Common myeloid progenitor, CD34-positive (primary cell): ENCODE measurements around the gene TSFM.

Source experiments
- CTCF ChIA-PET: fragments of 350-600 bp; sonication (Branson Sonifier 250); formaldehyde crosslinking; loops from one replicate; lab custom pipeline; 2021; ENCODE audit warnings: antibody characterized with exemption; lab: Charles Lee
- POLR2A ChIA-PET: fragments of 350-600 bp; sonication (Branson Sonifier 250); formaldehyde crosslinking; loops from one replicate; lab custom pipeline; 2021; ENCODE audit warnings: antibody characterized with exemption; lab: Charles Lee
- DNase-seq, 3 donors: peaks; one replicate each; pipeline versions ENCODE4 v3.0.0 to v3.0.0-alpha.2; 2013
- H3K27ac ChIP-seq, 2 experiments: 1 replicate in 1 of 2; 2 replicates in 1 of 2; pipeline ENCODE4 v1.7.0; 2013; ENCODE audit warnings: inconsistent platforms in 2 of 2, low read length in 2 of 2, mild to moderate bottlenecking in 2 of 2, low read depth in 1 of 2, moderate library complexity in 1 of 2; ENCODE audit not compliant: severe bottlenecking in 2 of 2, insufficient read depth in 1 of 2, poor library complexity in 1 of 2
- H3K27me3 ChIP-seq, 5 experiments: replicated peaks in 2 of 5; 1 replicate in 3 of 5; 2 replicates in 2 of 5; pipeline versions ENCODE4 v1.6.1 to v1.7.0; 2013; ENCODE audit warnings: low read length in 4 of 5, mild to moderate bottlenecking in 2 of 5, moderate library complexity in 2 of 5, inconsistent platforms in 1 of 5; ENCODE audit not compliant: insufficient read depth in 5 of 5, control insufficient read depth in 4 of 5
- H3K36me3 ChIP-seq, 4 experiments: 1 replicate in 2 of 4; 2 replicates in 2 of 4; pipeline versions ENCODE4 v1.6.1 to v1.7.0; 2013; ENCODE audit warnings: low read length in 3 of 4, control low read depth in 1 of 4, mild to moderate bottlenecking in 1 of 4; ENCODE audit not compliant: control insufficient read depth in 4 of 4, insufficient read depth in 4 of 4
- H3K4me1 ChIP-seq, 4 experiments: 1 replicate in 3 of 4; 2 replicates in 1 of 4; pipeline versions ENCODE4 v1.6.1 to v1.7.1; 2013; ENCODE audit warnings: low read length in 3 of 4, mild to moderate bottlenecking in 3 of 4, control low read depth in 1 of 4, inconsistent platforms in 1 of 4, moderate library complexity in 1 of 4; ENCODE audit not compliant: control insufficient read depth in 4 of 4, insufficient read depth in 4 of 4; ENCODE audit errors: control extremely low read depth in 1 of 4
- H3K4me3 ChIP-seq, 7 experiments: 1 replicate in 4 of 7; 2 replicates in 3 of 7; pipeline versions ENCODE4 v1.5.1 to v1.7.0; 2013; ENCODE audit warnings: mild to moderate bottlenecking in 7 of 7, low read length in 6 of 7, moderate library complexity in 6 of 7, inconsistent platforms in 2 of 7, low read depth in 2 of 7, control low read depth in 1 of 7; ENCODE audit not compliant: insufficient read depth in 4 of 7, control insufficient read depth in 1 of 7; ENCODE audit errors: extremely low read depth in 1 of 7
- H3K9me3 ChIP-seq, 5 experiments: 1 replicate in 4 of 5; 2 replicates in 1 of 5; pipeline versions ENCODE4 v1.6.1 to v1.7.1; 2013; ENCODE audit warnings: low read length in 4 of 5, mild to moderate bottlenecking in 2 of 5, inconsistent platforms in 1 of 5, low read depth in 1 of 5, moderate library complexity in 1 of 5; ENCODE audit not compliant: control insufficient read depth in 4 of 5, insufficient read depth in 2 of 5; ENCODE audit errors: control extremely low read depth in 1 of 5
- WGBS: methylation state at CpG from one replicate; pipeline ENCODE4 v1.1.5; 2013; ENCODE audit not compliant: insufficient coverage; 5-methylcytosine and 5-hydroxymethylcytosine counted together

Gene TSFM

DNA sequence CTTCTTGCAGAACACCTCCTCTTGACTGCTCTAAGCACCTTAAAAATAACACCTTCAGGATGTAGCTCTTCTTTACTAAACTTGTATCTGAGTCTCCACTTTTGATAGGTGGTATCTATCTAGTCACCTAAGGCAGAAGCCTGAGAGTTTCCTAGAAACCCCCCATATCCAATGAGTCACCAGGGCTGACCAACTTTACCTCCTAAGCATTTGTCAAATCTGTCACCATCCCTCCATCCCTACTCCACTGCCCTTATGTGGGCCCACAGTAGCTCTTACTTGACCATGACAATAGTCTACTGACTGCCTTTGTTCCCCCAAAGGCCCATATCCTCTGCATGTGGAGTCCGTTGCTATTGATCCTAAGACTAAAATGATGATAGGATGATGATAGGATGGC, 20.0 kb downstream of the TSFM start:
- H3K27me3 ChIP-seq, result no peaks in the 10 kb centered on the region
- no peak for DNase-seq
- ChIA-PET POLR2A (no interaction called here), CTCF (interaction anchor here (0.5 to 7.1 kb wide), 23 partner anchors 9 to 218 kb away, joined by 3 to 42 read pairs (median 5); partner anchors contain the start of genes AVIL and TSFM)
- no peak overlapping the region for H3K27ac ChIP-seq
- H3K4me3 ChIP-seq, result no peak overlapping the region
- H3K9me3 ChIP-seq, result no peaks in the 10 kb centered on the region
- peaks cover 6 to 43% (median 34%) of the 10 kb centered on the region in 4 experiments for H3K36me3 ChIP-seq
- WGBS, result no CpG with 5 or more reads among the region's 1 CpG
- peaks cover 0 to 6% (median 0%) of the 10 kb centered on the region in 4 experiments for H3K4me1 ChIP-seq

- no peaks in the 10 kb centered on the region for H3K9me3 ChIP-seq
- ChIA-PET POLR2A (no interaction called here), CTCF (interaction anchor here (0.9 to 7.1 kb wide), 18 partner anchors 8 to 113 kb away, joined by 3 to 42 read pairs (median 8); partner anchors contain the start of genes AVIL and TSFM)
- H3K4me3 ChIP-seq, result no peak overlapping the region
- H3K27me3 ChIP-seq, result no peaks in the 10 kb centered on the region
- WGBS, result 76% methylated on average over 9 of the region's 9 CpGs
- H3K36me3 ChIP-seq, result peaks cover 6 to 51% (median 36%) of the 10 kb centered on the region in 4 experiments
- H3K4me1 ChIP-seq, result no peaks in the 10 kb centered on the region
- H3K27ac ChIP-seq, result no peak overlapping the region
- peak; percentile 14 to 36 (median 21) for DNase-seq
Measured at GRCh38 chr12:57803319-57803893, 20.8 kb downstream of the TSFM start.

DNA sequence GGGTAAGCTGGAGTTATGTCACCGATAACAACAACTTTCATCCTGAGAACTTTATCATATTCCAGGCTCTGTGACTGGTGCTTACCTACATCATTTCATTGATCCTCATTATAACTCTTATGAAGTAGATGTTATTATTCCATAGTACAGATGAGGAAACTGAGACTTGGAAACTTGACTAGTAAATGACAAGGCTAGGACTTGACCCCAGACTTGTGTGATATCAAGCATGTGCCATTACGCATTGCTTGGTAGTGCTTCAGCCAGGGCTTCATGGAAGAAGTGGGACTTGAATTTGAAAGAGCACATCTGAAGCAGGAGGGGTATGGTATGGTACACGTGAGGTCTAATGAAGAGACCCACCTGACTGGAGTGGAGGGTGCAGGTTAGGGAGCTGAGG, 24.1 kb downstream of the TSFM start:
- ChIA-PET CTCF (interaction anchor here (0.9 to 2.2 kb wide), 10 partner anchors 9 to 50 kb away, joined by 3 to 15 read pairs (median 4); partner anchors contain the start of genes AVIL and TSFM), POLR2A (no interaction called here)
- H3K27me3 ChIP-seq, result no peaks in the 10 kb centered on the region
- DNase-seq, result no peak
- H3K27ac ChIP-seq, result no peak overlapping the region
- no peaks in the 10 kb centered on the region for H3K4me1 ChIP-seq
- 94% methylated on average over 2 of the region's 3 CpGs for WGBS
- H3K36me3 ChIP-seq, result peaks cover 2 to 33% (median 31%) of the 10 kb centered on the region in 4 experiments
- H3K4me3 ChIP-seq, result no peak overlapping the region
- H3K9me3 ChIP-seq, result no peaks in the 10 kb centered on the region

DNA sequence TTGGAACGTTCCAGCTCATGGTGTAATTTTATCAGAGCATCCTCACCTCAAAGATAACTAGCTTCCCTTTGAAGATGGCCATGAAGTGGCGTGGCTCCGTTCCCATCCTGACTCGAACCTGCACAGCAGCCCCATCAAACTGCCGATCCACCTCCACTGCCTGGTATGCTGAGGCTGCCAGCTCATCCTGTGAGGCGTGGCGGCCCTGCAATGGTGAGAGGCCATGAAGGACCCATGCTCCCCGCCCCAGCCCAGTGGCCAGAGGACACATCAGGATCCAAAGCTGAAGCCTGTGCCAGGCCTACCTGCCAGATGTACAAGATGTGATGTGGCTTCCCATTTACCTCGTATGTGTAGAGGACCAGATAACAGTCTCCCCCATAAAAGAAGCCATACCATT, 24.7 kb downstream of the TSFM start:
- 94% methylated on average over 9 of the region's 9 CpGs for WGBS
- Histone ChIP-seq H3K4me3 (no peak overlapping the region), H3K27me3 (no peaks in the 10 kb centered on the region), H3K27ac (no peak overlapping the region), H3K36me3 (peaks cover 2 to 27% (median 26%) of the 10 kb centered on the region in 4 experiments), H3K9me3 (no peaks in the 10 kb centered on the region), H3K4me1 (no peaks in the 10 kb centered on the region)
- ChIA-PET POLR2A (no interaction called here), CTCF (interaction anchor here (1.0 to 2.2 kb wide), 7 partner anchors 9 to 51 kb away, joined by 3 to 15 read pairs (median 4); partner anchors contain the start of genes AVIL and TSFM)
- DNase-seq, result no peak

DNA sequence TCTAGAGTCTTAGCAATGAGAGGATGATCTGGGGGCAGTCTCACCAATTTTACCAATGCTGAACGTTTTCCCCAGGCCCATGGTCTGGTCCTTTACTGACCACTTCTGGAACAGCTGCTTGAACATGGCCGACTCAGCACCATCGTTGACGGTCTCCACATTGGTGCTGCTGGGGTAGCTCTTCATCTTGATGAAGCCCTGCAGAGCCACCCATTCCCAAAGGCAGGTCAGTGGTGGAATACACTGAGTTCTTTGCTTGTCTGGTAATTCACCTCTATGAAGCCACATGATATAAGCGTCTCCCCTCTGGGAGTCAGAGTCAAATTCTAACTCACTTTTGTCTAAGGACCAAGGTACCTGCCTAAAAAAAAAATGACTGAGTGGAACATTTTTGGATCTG, 25.8 kb downstream of the TSFM start:
- Histone ChIP-seq H3K27me3 (no peaks in the 10 kb centered on the region), H3K4me3 (no peak overlapping the region), H3K9me3 (no peaks in the 10 kb centered on the region), H3K4me1 (no peaks in the 10 kb centered on the region), H3K27ac (no peak overlapping the region), H3K36me3 (peaks cover 0 to 22% (median 18%) of the 10 kb centered on the region in 4 experiments)
- ChIA-PET CTCF (interaction anchor here (0.6 to 2.0 kb wide), 2 partner anchors 21 to 97 kb away, joined by 3 to 9 read pairs; no protein-coding TSS in a partner anchor), POLR2A (no interaction called here)
- no peak for DNase-seq
- 100% methylated on average over 5 of the region's 5 CpGs for WGBS

DNA sequence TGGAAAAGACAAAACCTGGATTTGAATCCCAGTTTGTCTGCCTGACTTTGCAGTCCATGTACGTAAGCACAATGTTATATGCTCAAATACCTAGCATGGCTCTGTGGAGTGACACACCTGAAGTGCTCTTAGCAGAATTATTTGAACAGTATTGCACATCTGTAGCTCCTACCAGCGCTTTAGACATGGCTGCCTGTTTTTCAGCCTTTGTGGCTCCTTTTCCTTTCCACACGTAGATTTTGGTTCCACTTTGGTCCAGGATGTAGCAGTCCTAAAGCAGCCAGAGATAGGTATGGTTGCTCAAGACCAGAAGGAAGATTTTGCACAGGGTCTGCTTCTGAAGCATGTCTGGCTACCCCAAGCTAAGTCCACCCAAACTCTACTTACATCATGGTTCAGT, 26.8 kb downstream of the TSFM start:
- 94% methylated on average over 3 of the region's 3 CpGs for WGBS
- Histone ChIP-seq H3K27ac (no peak overlapping the region), H3K9me3 (no peaks in the 10 kb centered on the region), H3K36me3 (peaks cover 0 to 22% (median 17%) of the 10 kb centered on the region in 4 experiments), H3K27me3 (no peaks in the 10 kb centered on the region), H3K4me3 (no peak overlapping the region), H3K4me1 (no peaks in the 10 kb centered on the region)
- ChIA-PET CTCF (interaction anchor here (1.6 to 5.4 kb wide), 4 partner anchors 9 to 96 kb away, joined by 4 to 41 read pairs (median 10); no protein-coding TSS in a partner anchor), POLR2A (no interaction called here)
- no peak for DNase-seq

DNA sequence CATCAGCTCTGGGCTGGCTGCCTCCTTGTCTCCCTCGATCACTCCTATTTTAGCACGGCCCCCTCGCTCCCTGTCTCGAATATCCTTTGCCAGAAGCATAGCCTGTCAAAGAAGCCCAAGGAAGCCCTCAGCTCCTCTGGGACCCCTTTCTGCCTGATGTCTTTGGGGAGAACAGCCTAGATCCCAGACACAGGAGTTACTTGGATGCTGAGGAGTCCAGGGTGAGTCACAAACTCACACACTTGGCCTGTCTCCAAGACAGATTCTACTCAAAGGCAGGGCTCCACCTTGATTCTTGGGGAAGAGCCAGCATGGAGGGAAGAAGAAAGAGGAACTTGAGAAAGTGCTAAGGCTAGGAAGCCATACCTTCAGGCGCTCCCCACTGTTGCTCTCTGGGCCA, 27.9 kb downstream of the TSFM start:
- ChIA-PET POLR2A (no interaction called here), CTCF (interaction anchor here (1.0 to 5.4 kb wide), 4 partner anchors 10 to 16 kb away, joined by 3 to 41 read pairs (median 8); no protein-coding TSS in a partner anchor)
- peaks cover 0 to 22% (median 16%) of the 10 kb centered on the region in 4 experiments for H3K36me3 ChIP-seq
- H3K4me3 ChIP-seq, result no peak overlapping the region
- H3K27ac ChIP-seq, result no peak overlapping the region
- H3K27me3 ChIP-seq, result no peaks in the 10 kb centered on the region
- DNase-seq, result peak in 2 of 3 donors; percentile 36 to 38
- no peaks in the 10 kb centered on the region for H3K4me1 ChIP-seq
- 100% methylated on average over 5 of the region's 5 CpGs for WGBS
- no peaks in the 10 kb centered on the region for H3K9me3 ChIP-seq
